Common myeloid progenitor, CD34-positive (primary cell): ENCODE results near the gene CEP112.
"Not testable (repeated sequence)": the region's sequence is repeated elsewhere in the genome, so short reads cannot be mapped to it uniquely, and the experiment has no call there.

ENCODE experiments used
- CTCF ChIA-PET: fragments of 350-600 bp; sonication (Branson Sonifier 250); formaldehyde crosslinking; loops from one replicate; lab custom pipeline; 2021; ENCODE audit warnings: antibody characterized with exemption; lab: Charles Lee
- POLR2A ChIA-PET: fragments of 350-600 bp; sonication (Branson Sonifier 250); formaldehyde crosslinking; loops from one replicate; lab custom pipeline; 2021; ENCODE audit warnings: antibody characterized with exemption; lab: Charles Lee
- DNase-seq, 3 donors: peaks; one replicate each; pipeline versions ENCODE4 v3.0.0 to v3.0.0-alpha.2; 2013
- H3K27ac ChIP-seq, 2 experiments: 1 replicate in 1 of 2; 2 replicates in 1 of 2; pipeline ENCODE4 v1.7.0; 2013; ENCODE audit warnings: inconsistent platforms in 2 of 2, low read length in 2 of 2, mild to moderate bottlenecking in 2 of 2, low read depth in 1 of 2, moderate library complexity in 1 of 2; ENCODE audit not compliant: severe bottlenecking in 2 of 2, insufficient read depth in 1 of 2, poor library complexity in 1 of 2
- H3K27me3 ChIP-seq, 5 experiments: replicated peaks in 2 of 5; 1 replicate in 3 of 5; 2 replicates in 2 of 5; pipeline versions ENCODE4 v1.6.1 to v1.7.0; 2013; ENCODE audit warnings: low read length in 4 of 5, mild to moderate bottlenecking in 2 of 5, moderate library complexity in 2 of 5, inconsistent platforms in 1 of 5; ENCODE audit not compliant: insufficient read depth in 5 of 5, control insufficient read depth in 4 of 5
- H3K36me3 ChIP-seq, 4 experiments: 1 replicate in 2 of 4; 2 replicates in 2 of 4; pipeline versions ENCODE4 v1.6.1 to v1.7.0; 2013; ENCODE audit warnings: low read length in 3 of 4, control low read depth in 1 of 4, mild to moderate bottlenecking in 1 of 4; ENCODE audit not compliant: control insufficient read depth in 4 of 4, insufficient read depth in 4 of 4
- H3K4me1 ChIP-seq, 4 experiments: 1 replicate in 3 of 4; 2 replicates in 1 of 4; pipeline versions ENCODE4 v1.6.1 to v1.7.1; 2013; ENCODE audit warnings: low read length in 3 of 4, mild to moderate bottlenecking in 3 of 4, control low read depth in 1 of 4, inconsistent platforms in 1 of 4, moderate library complexity in 1 of 4; ENCODE audit not compliant: control insufficient read depth in 4 of 4, insufficient read depth in 4 of 4; ENCODE audit errors: control extremely low read depth in 1 of 4
- H3K4me3 ChIP-seq, 7 experiments: 1 replicate in 4 of 7; 2 replicates in 3 of 7; pipeline versions ENCODE4 v1.5.1 to v1.7.0; 2013; ENCODE audit warnings: mild to moderate bottlenecking in 7 of 7, low read length in 6 of 7, moderate library complexity in 6 of 7, inconsistent platforms in 2 of 7, low read depth in 2 of 7, control low read depth in 1 of 7; ENCODE audit not compliant: insufficient read depth in 4 of 7, control insufficient read depth in 1 of 7; ENCODE audit errors: extremely low read depth in 1 of 7
- H3K9me3 ChIP-seq, 5 experiments: 1 replicate in 4 of 5; 2 replicates in 1 of 5; pipeline versions ENCODE4 v1.6.1 to v1.7.1; 2013; ENCODE audit warnings: low read length in 4 of 5, mild to moderate bottlenecking in 2 of 5, inconsistent platforms in 1 of 5, low read depth in 1 of 5, moderate library complexity in 1 of 5; ENCODE audit not compliant: control insufficient read depth in 4 of 5, insufficient read depth in 2 of 5; ENCODE audit errors: control extremely low read depth in 1 of 5
- WGBS: methylation state at CpG from one replicate; pipeline ENCODE4 v1.1.5; 2013; ENCODE audit not compliant: insufficient coverage; 5-methylcytosine and 5-hydroxymethylcytosine counted together

CEP112 gene

GRCh38 chr17:65809366-65809765 lies 382.6 kb downstream of the CEP112 start:
- H3K9me3 ChIP-seq: peaks cover 3 to 15% (median 6%) of the 10 kb centered on the region in 5 experiments
- H3K4me1 ChIP-seq: no peaks in the 10 kb centered on the region
- no peaks in the 10 kb centered on the region for H3K36me3 ChIP-seq
- 95% methylated on average over 2 of the region's 2 CpGs for WGBS
- ChIA-PET POLR2A (no interaction called here), CTCF (no interaction called here)
- no peak overlapping the region for H3K27ac ChIP-seq
- no peak overlapping the region for H3K4me3 ChIP-seq
- no peaks in the 10 kb centered on the region for H3K27me3 ChIP-seq
- DNase-seq: no peak

GRCh38 chr17:65808566-65808965 lies 383.4 kb downstream of the CEP112 start:
- POLR2A ChIA-PET, H3K36me3 ChIP-seq, CTCF ChIA-PET, H3K4me1 ChIP-seq, H3K27ac ChIP-seq, H3K4me3 ChIP-seq, DNase-seq, H3K27me3 ChIP-seq: not testable (repeated sequence)
- WGBS: no CpG with 5 or more reads among the region's 1 CpG
- H3K9me3 ChIP-seq: peaks cover 3 to 15% (median 6%) of the 10 kb centered on the region in 5 experiments

GRCh38 chr17:65807361-65807760 lies 384.6 kb downstream of the CEP112 start:
- Histone ChIP-seq H3K4me1 (no peaks in the 10 kb centered on the region), H3K27me3 (no peaks in the 10 kb centered on the region), H3K36me3 (no peaks in the 10 kb centered on the region), H3K4me3 (no peak overlapping the region), H3K9me3 (peaks cover 3 to 22% (median 11%) of the 10 kb centered on the region in 5 experiments), H3K27ac (no peak overlapping the region)
- ChIA-PET POLR2A (no interaction called here), CTCF (no interaction called here)
- DNase-seq: no peak

- ChIA-PET POLR2A (no interaction called here), CTCF (interaction anchor here (1.1 kb wide), 1 partner anchor 11 kb away, joined by 4 read pairs; no protein-coding TSS in a partner anchor)
- H3K36me3 ChIP-seq: no peaks in the 10 kb centered on the region
- no peak for DNase-seq
- no peak overlapping the region for H3K27ac ChIP-seq
- H3K4me1 ChIP-seq: no peaks in the 10 kb centered on the region
- H3K27me3 ChIP-seq: no peaks in the 10 kb centered on the region
- WGBS: 100% methylated on average over 1 of the region's 2 CpGs
- peaks cover 0 to 24% (median 5%) of the 10 kb centered on the region in 5 experiments for H3K9me3 ChIP-seq
- no peak overlapping the region for H3K4me3 ChIP-seq
These were observed 390.4 kb downstream of the CEP112 start for GRCh38 chr17:65801513-65801912.

- no CpG with 5 or more reads among the region's 1 CpG for WGBS
- Histone ChIP-seq H3K4me1 (no peaks in the 10 kb centered on the region), H3K27me3 (no peaks in the 10 kb centered on the region), H3K27ac (no peak overlapping the region), H3K36me3 (no peaks in the 10 kb centered on the region), H3K9me3 (peaks cover 0 to 24% (median 5%) of the 10 kb centered on the region in 5 experiments), H3K4me3 (no peak overlapping the region)
- CTCF ChIA-PET: interaction anchor here (1.1 kb wide), 1 partner anchor 10 kb away, joined by 4 read pairs; no protein-coding TSS in a partner anchor
- POLR2A ChIA-PET: no interaction called here
- DNase-seq: no peak
These were observed 391.3 kb downstream of the CEP112 start for GRCh38 chr17:65800655-65801054.

GRCh38 chr17:65799869-65800268 lies 392.1 kb downstream of the CEP112 start:
- H3K27ac ChIP-seq: no peak overlapping the region
- H3K4me3 ChIP-seq: no peak overlapping the region
- CTCF ChIA-PET: no interaction called here
- no peaks in the 10 kb centered on the region for H3K36me3 ChIP-seq
- DNase-seq: no peak
- H3K4me1 ChIP-seq: no peaks in the 10 kb centered on the region
- H3K9me3 ChIP-seq: peaks cover 0 to 24% (median 5%) of the 10 kb centered on the region in 5 experiments
- no peaks in the 10 kb centered on the region for H3K27me3 ChIP-seq
- 100% methylated on average over 1 of the region's 1 CpG for whole genome bisulfite sequencing
- POLR2A ChIA-PET: no interaction called here

GRCh38 chr17:65799454-65799853 lies 392.5 kb downstream of the CEP112 start:
- CTCF ChIA-PET: no interaction called here
- H3K36me3 ChIP-seq: no peaks in the 10 kb centered on the region
- H3K4me1 ChIP-seq: no peaks in the 10 kb centered on the region
- POLR2A ChIA-PET: no interaction called here
- no peak for DNase-seq
- no peak overlapping the region for H3K4me3 ChIP-seq
- no CpG with 5 or more reads among the region's 1 CpG for WGBS
- peaks cover 0 to 24% (median 5%) of the 10 kb centered on the region in 5 experiments for H3K9me3 ChIP-seq
- no peaks in the 10 kb centered on the region for H3K27me3 ChIP-seq
- H3K27ac ChIP-seq: no peak overlapping the region
